IMR-90 (cell line): Measurements from ENCODE around the gene P2RY14.

ENCODE experiments used
- CEBPB ChIP-seq: IDR thresholded peaks from 2 replicates; pipeline ENCODE4 v1.6.1; 2012; ENCODE audit warnings: low read depth, low read length, improper control_type of control experiment
- CHD1 ChIP-seq: IDR thresholded peaks from 2 replicates; pipeline ENCODE4 v1.6.1; 2012; ENCODE audit warnings: low read depth, low read length, improper control_type of control experiment
- CTCF ChIP-seq: conservative IDR thresholded peaks from 2 replicates; pipeline ENCODE4 v1.5.1; 2012; ENCODE audit warnings: mild to moderate bottlenecking, low read depth, low read length, improper control_type of control experiment
- ELK1 ChIP-seq: fragments of 150-350 bp; IDR thresholded peaks from 2 replicates; pipeline ENCODE4 v1.6.1; 2016; ENCODE audit warnings: low read depth, mild to moderate bottlenecking, low read length, moderate library complexity, borderline replicate concordance
- FOS ChIP-seq: fragments of 150-350 bp; IDR thresholded peaks from 2 replicates; pipeline ENCODE4 v1.6.1; 2016; ENCODE audit warnings: low read depth, low read length
- MAFK ChIP-seq: IDR thresholded peaks from 2 replicates; pipeline ENCODE4 v1.6.1; 2012; ENCODE audit warnings: low read depth, low read length, improper control_type of control experiment
- MAZ ChIP-seq: IDR thresholded peaks from 2 replicates; pipeline ENCODE4 v1.6.1; 2012; ENCODE audit warnings: low read depth, mild to moderate bottlenecking, low read length, improper control_type of control experiment, moderate library complexity, borderline replicate concordance
- MXI1 ChIP-seq: IDR thresholded peaks from 2 replicates; pipeline ENCODE4 v1.6.1; 2012; ENCODE audit warnings: low read depth, mild to moderate bottlenecking, low read length, moderate library complexity, borderline replicate concordance
- NFE2L2 ChIP-seq: fragments of 150-350 bp; IDR thresholded peaks from 2 replicates; pipeline ENCODE4 v1.6.1; 2016; ENCODE audit warnings: low read depth, mild to moderate bottlenecking, low read length
- POLR2A ChIP-seq: IDR thresholded peaks from 2 replicates; pipeline ENCODE4 v1.6.1; 2012; ENCODE audit warnings: mild to moderate bottlenecking, low read depth, low read length
- RCOR1 ChIP-seq: IDR thresholded peaks from 2 replicates; pipeline ENCODE4 v1.6.1; 2012; ENCODE audit warnings: mild to moderate bottlenecking, low read length, improper control_type of control experiment; ENCODE audit not compliant: insufficient replicate concordance
- SMC3 ChIP-seq: fragments of 150-350 bp; IDR thresholded peaks from 2 replicates; pipeline ENCODE4 v1.6.1; 2016; ENCODE audit warnings: low read depth, mild to moderate bottlenecking, antibody characterized with exemption, low read length, moderate library complexity
- USF2 ChIP-seq: fragments of 150-350 bp; IDR thresholded peaks from 2 replicates; pipeline ENCODE4 v1.6.1; 2017; ENCODE audit warnings: mild to moderate bottlenecking, antibody characterized with exemption, low read length, low read depth

- TF ChIP-seq CTCF (no peak), RCOR1 (no peak), POLR2A (no peak), NFE2L2 (no peak), CEBPB (no peak), CHD1 (no peak), MXI1 (no peak), MAFK (no peak), USF2 (no peak), ELK1 (no peak), SMC3 (no peak), FOS (no peak), MAZ (no peak)
These were observed 2.2 kb downstream of the P2RY14 start for GRCh38 chr3:151276038-151276686.
